Liver (tissue), 3 donors: ENCODE results near the gene NRG3.

Source experiments
- CTCF ChIP-seq: fragments of 150-350 bp; IDR thresholded peaks from 2 replicates; pipeline ENCODE4 v1.5.1; 2017; ENCODE audit warnings: improper control_type of control experiment, low read depth, low read length; ENCODE audit not compliant: missing input control
- FOXA1 ChIP-seq: IDR thresholded peaks from 2 replicates; pipeline ENCODE4 v1.6.1; 2016; ENCODE audit warnings: antibody characterized with exemption
- GABPA ChIP-seq, 2 donors: IDR thresholded peaks in 1 of 2; conservative IDR thresholded peaks in 1 of 2; 2 replicates each; pipeline ENCODE4 v1.6.1; 2016; ENCODE audit warnings: antibody characterized with exemption in 2 of 2, mild to moderate bottlenecking in 1 of 2, moderate library complexity in 1 of 2
- HNF4G ChIP-seq: IDR thresholded peaks from 2 replicates; pipeline ENCODE4 v1.6.1; 2016; ENCODE audit warnings: antibody characterized with exemption
- JUND ChIP-seq, 2 donors: IDR thresholded peaks; 2 replicates each; pipeline ENCODE4 v1.6.1; 2016; ENCODE audit warnings: antibody characterized with exemption in 2 of 2
- MAX ChIP-seq: IDR thresholded peaks from 2 replicates; pipeline ENCODE4 v1.6.1; 2016; ENCODE audit warnings: antibody characterized with exemption
- NR2F2 ChIP-seq: IDR thresholded peaks from 2 replicates; pipeline ENCODE4 v1.6.1; 2016; ENCODE audit warnings: antibody characterized with exemption
- RAD21 ChIP-seq, 2 donors: IDR thresholded peaks; 2 replicates each; pipeline ENCODE4 v1.6.1; 2016; ENCODE audit warnings: antibody characterized with exemption in 2 of 2, mild to moderate bottlenecking in 2 of 2
- REST ChIP-seq: IDR thresholded peaks from 2 replicates; pipeline ENCODE4 v1.6.1; 2016; ENCODE audit warnings: antibody characterized with exemption, mild to moderate bottlenecking
- RXRA ChIP-seq, 2 donors: IDR thresholded peaks; 2 replicates each; pipeline ENCODE4 v1.6.1; 2017 to 2018; ENCODE audit warnings: antibody characterized with exemption in 2 of 2, mild to moderate bottlenecking in 1 of 2
- TAF1 ChIP-seq: conservative IDR thresholded peaks from 2 replicates; pipeline ENCODE4 v1.6.1; 2016; ENCODE audit warnings: antibody characterized with exemption, mild to moderate bottlenecking
- YY1 ChIP-seq: IDR thresholded peaks from 2 replicates; pipeline ENCODE4 v1.6.1; 2016; ENCODE audit warnings: antibody characterized with exemption, mild to moderate bottlenecking
- ZBTB33 ChIP-seq: IDR thresholded peaks from 2 replicates; pipeline ENCODE4 v1.6.1; 2016; ENCODE audit warnings: antibody characterized with exemption
- donor health status: healthy.
- donor health status: healthy.

- TF ChIP-seq CTCF (no peak), GABPA (IDR thresholded peaks at IDR 0.05 in 1 of 2, conservative IDR thresholded peaks at IDR 0.05 in 1 of 2) (no peak), TAF1 (no peak), JUND (IDR thresholded peaks at IDR 0.05) (no peak), FOXA1 (no peak), YY1 (no peak), NR2F2 (no peak), REST (no peak), MAX (no peak), RAD21 (IDR thresholded peaks at IDR 0.05) (no peak), RXRA (IDR thresholded peaks at IDR 0.05) (no peak), HNF4G (no peak), ZBTB33 (no peak)
Measured at GRCh38 chr10:82742898-82743297, 867.9 kb downstream of the NRG3 start.
